ENCODE measurements around the gene CEBPA. TPM values are rescaled to one million over a fixed set of nuclear protein-coding genes. Genes with fewer than 3 reads are reported as not detected.

The CEBPA gene
- total RNA-seq, 3 donors from 2014 or later (not counting 1 experiment from before 2014, with no cell fraction given), result 7.6 to 19.5 (median 8.2) TPM

DNA sequence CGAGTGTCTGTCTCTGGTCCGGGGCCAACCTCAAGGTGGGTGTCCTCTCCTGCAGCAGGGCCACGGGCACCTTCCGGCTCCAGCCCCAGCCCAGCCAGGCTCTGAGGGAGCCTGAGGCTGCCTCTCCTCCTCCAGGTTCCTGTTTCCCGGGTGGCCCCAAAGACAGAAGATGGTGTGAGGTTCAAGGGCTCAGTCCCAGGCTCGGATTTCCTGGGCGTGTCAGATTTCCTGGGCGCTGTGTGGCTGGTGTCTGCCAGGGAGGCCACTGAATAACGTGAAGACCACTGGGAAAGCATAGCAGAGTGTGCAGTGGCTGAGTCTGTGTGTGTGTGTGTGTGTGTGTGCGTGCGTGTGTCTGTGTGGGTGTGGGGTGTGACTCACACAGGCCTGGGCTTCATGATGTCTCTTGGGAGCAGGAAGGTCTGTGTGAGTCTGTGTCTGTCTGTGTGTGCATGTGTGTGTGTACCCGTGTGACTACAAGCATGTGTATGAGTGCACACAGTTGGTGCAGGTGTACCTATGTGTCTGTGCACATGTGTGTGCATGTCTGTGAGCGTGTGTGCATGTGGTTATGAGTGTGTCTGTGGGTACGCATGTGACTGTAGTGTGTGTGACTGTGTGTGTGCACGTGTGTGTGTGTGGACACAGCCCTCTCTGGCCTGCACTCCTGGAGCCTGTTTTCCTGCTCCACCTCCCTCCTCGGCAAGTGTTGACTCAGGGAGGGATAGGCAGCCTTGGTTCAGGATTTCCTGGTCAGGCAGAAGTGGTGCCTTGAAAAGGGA lies 28.3 kb downstream of the CEBPA start:
- 55% methylated on average over 16 of the region's 16 CpGs for WGBS (ENCODE audit: insufficient coverage)
- Histone ChIP-seq H3K4me3 (ENCODE audit: low read length) (no peak overlapping the region), H3K27ac (ENCODE audit: low read length) (no peak overlapping the region), H3K36me3 (ENCODE audit: control insufficient read depth, insufficient read depth, low read length) (no peaks in the 10 kb centered on the region), H3K27me3 (ENCODE audit: control insufficient read depth, insufficient read depth, low read length) (no peaks in the 10 kb centered on the region), H3K9me3 (ENCODE audit: control insufficient read depth, insufficient read depth, low read length) (no peaks in the 10 kb centered on the region), H3K4me1 (ENCODE audit: control insufficient read depth, insufficient read depth, low read length) (peaks cover 27% of the 10 kb centered on the region)
- ATAC-seq (peak; percentile 49 to 71 (median 53)), DNase-seq (peak in 1 of 2 donors; percentile 33)
- Mint-ChIP-seq H3K9me3 (no peaks in the 10 kb centered on the region), H3K4me1 (peaks cover 7 to 14% of the 10 kb centered on the region in 2 donors), H3K36me3 (no peaks in the 10 kb centered on the region), H3K27me3 (ENCODE audit: low read depth in 2 of 2) (no peaks in the 10 kb centered on the region), H3K27ac (no peak overlapping the region), H3K4me3 (no peak overlapping the region)
- TF ChIP-seq, protein P1, sequence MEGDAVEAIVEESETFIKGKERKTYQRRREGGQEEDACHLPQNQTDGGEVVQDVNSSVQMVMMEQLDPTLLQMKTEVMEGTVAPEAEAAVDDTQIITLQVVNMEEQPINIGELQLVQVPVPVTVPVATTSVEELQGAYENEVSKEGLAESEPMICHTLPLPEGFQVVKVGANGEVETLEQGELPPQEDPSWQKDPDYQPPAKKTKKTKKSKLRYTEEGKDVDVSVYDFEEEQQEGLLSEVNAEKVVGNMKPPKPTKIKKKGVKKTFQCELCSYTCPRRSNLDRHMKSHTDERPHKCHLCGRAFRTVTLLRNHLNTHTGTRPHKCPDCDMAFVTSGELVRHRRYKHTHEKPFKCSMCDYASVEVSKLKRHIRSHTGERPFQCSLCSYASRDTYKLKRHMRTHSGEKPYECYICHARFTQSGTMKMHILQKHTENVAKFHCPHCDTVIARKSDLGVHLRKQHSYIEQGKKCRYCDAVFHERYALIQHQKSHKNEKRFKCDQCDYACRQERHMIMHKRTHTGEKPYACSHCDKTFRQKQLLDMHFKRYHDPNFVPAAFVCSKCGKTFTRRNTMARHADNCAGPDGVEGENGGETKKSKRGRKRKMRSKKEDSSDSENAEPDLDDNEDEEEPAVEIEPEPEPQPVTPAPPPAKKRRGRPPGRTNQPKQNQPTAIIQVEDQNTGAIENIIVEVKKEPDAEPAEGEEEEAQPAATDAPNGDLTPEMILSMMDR (IDR thresholded peaks at IDR 0.05), result no peak
- intact Hi-C loops (cut with micrococcal nuclease), result no loop called here

DNA sequence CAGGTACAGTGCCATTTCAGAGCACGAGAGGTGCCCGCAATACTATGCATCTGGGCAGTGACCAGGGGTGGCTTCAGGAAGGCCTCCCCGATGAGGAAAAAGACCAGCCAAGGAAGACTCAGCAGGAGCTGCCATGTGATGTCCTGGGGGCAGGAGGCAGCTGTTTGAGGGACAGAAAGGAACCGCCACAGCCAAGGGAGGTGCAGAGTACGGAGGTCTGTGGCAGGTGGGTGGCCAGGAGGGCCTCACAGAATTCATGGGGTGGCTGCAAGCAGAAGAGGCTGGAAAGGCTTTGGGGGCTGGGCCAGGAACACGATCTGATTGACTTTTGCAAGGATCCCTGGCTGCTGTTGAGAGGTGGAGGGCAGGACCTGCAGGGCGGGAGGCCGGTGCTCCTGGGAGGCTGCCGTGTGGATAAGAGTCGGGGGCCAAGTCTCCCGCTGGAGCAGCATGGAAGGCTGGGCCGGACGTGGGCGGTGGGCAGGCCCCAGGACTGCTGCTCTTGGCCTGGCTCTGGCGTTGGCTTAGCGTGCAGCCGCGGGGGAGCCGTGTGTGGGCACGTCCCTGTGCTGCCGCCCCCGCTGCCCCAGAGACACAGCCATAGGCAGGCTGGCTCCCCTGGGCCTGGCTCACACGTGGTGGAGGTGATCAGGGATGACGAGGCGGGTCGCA lies 29.1 kb downstream of the CEBPA start:
- Histone ChIP-seq H3K27me3 (ENCODE audit: control insufficient read depth, insufficient read depth, low read length) (no peaks in the 10 kb centered on the region), H3K36me3 (ENCODE audit: control insufficient read depth, insufficient read depth, low read length) (no peaks in the 10 kb centered on the region), H3K27ac (ENCODE audit: low read length) (no peak overlapping the region), H3K4me1 (ENCODE audit: control insufficient read depth, insufficient read depth, low read length) (peaks cover 28% of the 10 kb centered on the region), H3K4me3 (ENCODE audit: low read length) (no peak overlapping the region), H3K9me3 (ENCODE audit: control insufficient read depth, insufficient read depth, low read length) (no peaks in the 10 kb centered on the region)
- TF ChIP-seq, protein P1 (IDR thresholded peaks at IDR 0.05), result no peak
- no peaks in the 10 kb centered on the region for H3K36me3 Mint-ChIP-seq
- H3K4me1 Mint-ChIP-seq, result peaks cover 7 to 14% of the 10 kb centered on the region in 2 donors
- intact Hi-C loops (cut with micrococcal nuclease), result no loop called here
- H3K9me3 Mint-ChIP-seq, result no peaks in the 10 kb centered on the region
- peak overlapping the region in 1 of 2 donors; percentile 47 for H3K27ac Mint-ChIP-seq
- H3K27me3 Mint-ChIP-seq (ENCODE audit: low read depth in 2 of 2), result no peaks in the 10 kb centered on the region
- ATAC-seq, result no peak
- WGBS (ENCODE audit: insufficient coverage), result 88% methylated on average over 26 of the region's 26 CpGs
- no peak for DNase-seq
- H3K4me3 Mint-ChIP-seq, result no peak overlapping the region

DNA sequence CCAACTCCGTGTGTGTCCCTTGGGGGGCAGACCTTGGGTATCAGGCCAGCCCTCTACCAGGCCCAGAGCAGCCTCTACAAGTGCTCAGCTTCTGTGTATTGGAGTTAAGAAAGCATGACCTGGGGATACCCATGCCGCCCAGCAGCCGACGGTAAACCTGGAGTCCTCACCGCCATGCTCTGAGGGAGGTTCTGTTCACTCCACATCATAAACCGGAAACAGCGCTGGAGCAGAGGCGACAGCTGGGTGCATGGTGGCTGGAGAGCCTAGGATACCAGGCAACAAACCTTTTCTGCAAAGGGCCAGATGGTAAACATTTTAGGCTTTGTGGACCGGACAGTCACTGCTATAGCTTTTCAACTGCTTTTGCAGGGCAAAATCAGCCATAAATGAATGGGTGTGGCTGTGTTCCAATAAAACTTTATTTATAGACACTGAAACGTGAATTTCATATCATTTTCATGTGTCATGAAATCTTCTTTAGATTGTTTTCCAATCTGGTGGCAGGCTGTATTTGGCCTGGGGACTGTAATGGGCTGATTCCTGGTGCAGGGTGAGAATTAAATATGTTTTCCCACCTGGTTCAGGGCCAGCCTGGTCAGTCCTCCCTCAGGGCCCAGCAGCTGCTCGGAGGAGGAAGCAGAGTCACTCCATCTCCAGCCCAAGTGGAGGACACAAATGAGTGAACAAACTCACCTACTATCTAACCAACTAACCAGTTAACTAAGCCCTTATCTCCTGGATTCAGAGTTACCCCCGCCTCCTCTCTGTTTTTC lies 30.9 kb downstream of the CEBPA start:
- H3K27ac Mint-ChIP-seq, result peak overlapping the region in 1 of 2 donors; percentile 51
- 91% methylated on average over 12 of the region's 12 CpGs for WGBS (ENCODE audit: insufficient coverage)
- intact Hi-C loops (cut with micrococcal nuclease), result no loop called here
- H3K9me3 ChIP-seq (ENCODE audit: control insufficient read depth, insufficient read depth, low read length), result no peaks in the 10 kb centered on the region
- H3K27me3 Mint-ChIP-seq (ENCODE audit: low read depth in 2 of 2), result no peaks in the 10 kb centered on the region
- H3K36me3 Mint-ChIP-seq, result no peaks in the 10 kb centered on the region
- H3K4me1 Mint-ChIP-seq, result peaks cover 7 to 14% of the 10 kb centered on the region in 2 donors
- no peak for ATAC-seq
- no peaks in the 10 kb centered on the region for H3K27me3 ChIP-seq (ENCODE audit: control insufficient read depth, insufficient read depth, low read length)
- H3K4me3 ChIP-seq (ENCODE audit: low read length), result no peak overlapping the region
- TF ChIP-seq, protein P1 (IDR thresholded peaks at IDR 0.05), result no peak
- H3K27ac ChIP-seq (ENCODE audit: low read length), result no peak overlapping the region
- peaks cover 35% of the 10 kb centered on the region for H3K4me1 ChIP-seq (ENCODE audit: control insufficient read depth, insufficient read depth, low read length)
- H3K9me3 Mint-ChIP-seq, result no peaks in the 10 kb centered on the region
- no peak for DNase-seq
- no peak overlapping the region for H3K4me3 Mint-ChIP-seq
- H3K36me3 ChIP-seq (ENCODE audit: control insufficient read depth, insufficient read depth, low read length), result no peaks in the 10 kb centered on the region

All from natural killer cell (primary cell).